ENCODE measurements around the gene CHERP.

Gene CHERP

GRCh38 chr19:16575282-16575681 is 33.0 kb upstream of the CHERP start:
- no peak for FAIRE-seq
- DNase-seq (ENCODE audit: insufficient read length, low spot score) = no peak
- TF ChIP-seq, protein P1, sequence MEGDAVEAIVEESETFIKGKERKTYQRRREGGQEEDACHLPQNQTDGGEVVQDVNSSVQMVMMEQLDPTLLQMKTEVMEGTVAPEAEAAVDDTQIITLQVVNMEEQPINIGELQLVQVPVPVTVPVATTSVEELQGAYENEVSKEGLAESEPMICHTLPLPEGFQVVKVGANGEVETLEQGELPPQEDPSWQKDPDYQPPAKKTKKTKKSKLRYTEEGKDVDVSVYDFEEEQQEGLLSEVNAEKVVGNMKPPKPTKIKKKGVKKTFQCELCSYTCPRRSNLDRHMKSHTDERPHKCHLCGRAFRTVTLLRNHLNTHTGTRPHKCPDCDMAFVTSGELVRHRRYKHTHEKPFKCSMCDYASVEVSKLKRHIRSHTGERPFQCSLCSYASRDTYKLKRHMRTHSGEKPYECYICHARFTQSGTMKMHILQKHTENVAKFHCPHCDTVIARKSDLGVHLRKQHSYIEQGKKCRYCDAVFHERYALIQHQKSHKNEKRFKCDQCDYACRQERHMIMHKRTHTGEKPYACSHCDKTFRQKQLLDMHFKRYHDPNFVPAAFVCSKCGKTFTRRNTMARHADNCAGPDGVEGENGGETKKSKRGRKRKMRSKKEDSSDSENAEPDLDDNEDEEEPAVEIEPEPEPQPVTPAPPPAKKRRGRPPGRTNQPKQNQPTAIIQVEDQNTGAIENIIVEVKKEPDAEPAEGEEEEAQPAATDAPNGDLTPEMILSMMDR (IDR thresholded peaks at IDR 0.05; ENCODE audit: insufficient read depth, missing control alignments) = no peak

GRCh38 chr19:16573925-16574324 is 31.7 kb upstream of the CHERP start:
- DNase-seq (ENCODE audit: insufficient read length, low spot score) (no peak), FAIRE-seq (no peak)
- TF ChIP-seq, protein P1 (IDR thresholded peaks at IDR 0.05; ENCODE audit: insufficient read depth, missing control alignments) = no peak

- DNase-seq (ENCODE audit: insufficient read length, low spot score) (no peak), FAIRE-seq (no peak)
- TF ChIP-seq, protein P1 (IDR thresholded peaks at IDR 0.05; ENCODE audit: insufficient read depth, missing control alignments) = no peak
Measured at GRCh38 chr19:16573296-16573695, 31.1 kb upstream of the CHERP start.

DNA sequence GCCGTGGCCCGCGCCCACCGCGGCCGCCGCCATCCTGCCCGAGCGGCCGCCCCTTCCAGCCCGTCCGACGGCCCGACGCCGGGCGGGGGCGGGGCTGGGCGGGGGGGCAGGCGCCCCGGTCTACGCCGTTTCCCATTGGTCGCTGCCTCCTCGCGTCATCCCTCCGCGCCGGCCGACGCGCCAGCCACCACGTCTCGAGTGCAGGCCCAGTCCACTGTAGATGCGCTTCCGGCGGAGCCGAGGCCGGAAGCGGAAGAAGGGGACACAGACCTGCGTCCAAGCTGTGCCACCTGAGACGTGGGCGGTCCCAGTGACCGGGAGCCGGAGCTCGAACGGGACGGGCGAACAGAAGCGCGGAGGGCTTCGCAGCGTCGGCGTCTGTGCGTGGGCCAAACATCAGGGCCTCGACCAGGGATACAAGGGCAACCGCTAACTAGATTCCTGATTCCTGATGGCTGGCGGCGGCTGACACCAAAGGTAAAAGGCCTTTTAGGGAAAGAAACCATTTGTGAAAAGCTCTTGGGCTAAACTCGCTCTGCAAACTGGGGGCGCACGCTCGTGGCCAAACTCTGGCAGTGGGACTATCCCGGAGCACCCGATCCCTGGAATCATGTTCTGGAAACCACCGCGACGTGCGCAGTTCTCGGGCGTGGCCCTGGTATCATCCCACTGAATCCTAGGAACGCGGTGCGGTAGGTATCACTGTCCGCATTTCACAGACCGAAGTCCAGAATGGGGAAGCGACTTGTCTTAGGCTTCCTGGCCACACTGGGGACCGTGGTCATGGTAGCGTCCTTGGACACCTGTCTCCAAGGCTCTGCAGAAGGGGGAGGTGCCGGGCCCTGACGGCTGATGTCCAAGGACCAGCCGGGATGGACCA is 30.3 kb upstream of the CHERP start, which contains the start of gene SLC35E1:
SLC35E1 (minus strand) TSS at position 84 of the 880 bp plus-strand sequence; CDS start at position 33, 51 bp downstream.
- DNase-seq (ENCODE audit: insufficient read length, low spot score) = peak; percentile 99
- TF ChIP-seq, protein P1 (IDR thresholded peaks at IDR 0.05; ENCODE audit: insufficient read depth, missing control alignments) = no peak
- no peak for FAIRE-seq

DNA sequence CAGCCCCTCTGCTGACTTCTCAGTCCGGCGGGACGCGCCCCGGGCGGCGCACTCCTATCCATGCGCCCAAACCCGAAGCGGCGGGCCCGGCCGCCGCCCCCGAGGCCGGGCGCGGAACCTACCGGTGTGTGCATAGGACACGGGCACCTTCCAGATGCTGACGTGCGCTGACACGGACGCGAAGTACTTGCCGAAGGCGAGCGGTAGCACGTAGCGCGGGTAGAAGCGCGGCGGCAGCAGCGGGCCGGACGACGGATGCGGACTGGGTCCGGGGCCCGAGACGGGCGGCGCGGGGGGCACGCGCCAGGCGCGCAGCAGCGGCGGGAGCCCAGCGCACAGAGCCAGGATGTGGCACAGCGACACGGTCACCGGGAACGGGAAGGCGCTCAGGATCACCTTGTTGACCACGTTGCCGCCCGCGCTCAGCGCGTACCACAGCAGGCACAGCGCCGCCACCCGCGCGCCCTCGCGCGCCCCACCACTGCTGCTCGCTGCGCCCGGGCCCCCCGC is 29.6 kb upstream of the CHERP start:
- TF ChIP-seq, protein P1 (IDR thresholded peaks at IDR 0.05; ENCODE audit: insufficient read depth, missing control alignments) = no peak
- FAIRE-seq (no peak), DNase-seq (ENCODE audit: insufficient read length, low spot score) (no peak)

GRCh38 chr19:16571283-16571682 is 29.0 kb upstream of the CHERP start:
- FAIRE-seq = no peak
- no peak for DNase-seq (ENCODE audit: insufficient read length, low spot score)
- TF ChIP-seq, protein P1 (IDR thresholded peaks at IDR 0.05; ENCODE audit: insufficient read depth, missing control alignments) = no peak
